Stomach (tissue), 4 donors: Measurements from ENCODE around the gene APBA1.

Experiments
- EP300 ChIP-seq: sonication (generic); formaldehyde crosslinking; IDR thresholded peaks from one replicate; pipeline ENCODE4 v1.6.1; 2017; ENCODE audit warnings: antibody characterized with exemption
- POLR2A ChIP-seq, 4 donors: fragments of 450-650 bp; IDR thresholded peaks; one replicate each; pipeline ENCODE4 v1.6.1; 2016; ENCODE audit warnings: antibody characterized with exemption in 4 of 4, control low read depth in 2 of 4, mild to moderate bottlenecking in 1 of 4, moderate library complexity in 1 of 4
- POLR2AphosphoS5 ChIP-seq, 3 donors: sonication (generic); formaldehyde crosslinking; IDR thresholded peaks; one replicate each; pipeline ENCODE4 v1.6.1; 2016; ENCODE audit warnings: antibody characterized with exemption in 3 of 3
- TF ChIP-seq, protein P1 (sequence below), 7 experiments: fragments of 450-650 bp in 4 of 7; fragments of 200-600 bp in 3 of 7; sonication (generic) in 3 of 7; IDR thresholded peaks; one replicate each; pipeline ENCODE4 v1.5.1; 2016 to 2019; ENCODE audit warnings: antibody characterized with exemption in 7 of 7, control low read depth in 2 of 7, mild to moderate bottlenecking in 1 of 7

DNA sequence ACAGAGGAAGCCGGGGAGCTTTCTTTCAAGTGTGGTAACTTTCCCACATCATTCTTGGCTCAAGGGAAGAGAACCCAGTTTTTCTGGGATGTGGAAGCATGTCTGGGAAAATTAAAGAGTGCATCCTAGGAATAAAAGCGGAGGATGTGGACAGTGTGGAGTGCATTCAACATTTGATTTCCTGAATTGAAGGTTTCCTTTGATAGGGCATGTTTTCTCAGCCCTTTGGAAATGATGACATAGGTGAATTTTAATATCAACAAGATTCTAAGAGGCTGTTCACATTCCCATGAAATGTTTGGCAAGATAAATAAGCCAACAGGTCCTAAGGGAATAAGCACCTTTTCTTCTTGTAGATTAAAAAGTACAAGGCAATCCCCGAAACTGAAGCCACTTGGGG is 283.6 kb downstream of the APBA1 start:
- TF ChIP-seq EP300, result no peak
- TF ChIP-seq, protein P1, sequence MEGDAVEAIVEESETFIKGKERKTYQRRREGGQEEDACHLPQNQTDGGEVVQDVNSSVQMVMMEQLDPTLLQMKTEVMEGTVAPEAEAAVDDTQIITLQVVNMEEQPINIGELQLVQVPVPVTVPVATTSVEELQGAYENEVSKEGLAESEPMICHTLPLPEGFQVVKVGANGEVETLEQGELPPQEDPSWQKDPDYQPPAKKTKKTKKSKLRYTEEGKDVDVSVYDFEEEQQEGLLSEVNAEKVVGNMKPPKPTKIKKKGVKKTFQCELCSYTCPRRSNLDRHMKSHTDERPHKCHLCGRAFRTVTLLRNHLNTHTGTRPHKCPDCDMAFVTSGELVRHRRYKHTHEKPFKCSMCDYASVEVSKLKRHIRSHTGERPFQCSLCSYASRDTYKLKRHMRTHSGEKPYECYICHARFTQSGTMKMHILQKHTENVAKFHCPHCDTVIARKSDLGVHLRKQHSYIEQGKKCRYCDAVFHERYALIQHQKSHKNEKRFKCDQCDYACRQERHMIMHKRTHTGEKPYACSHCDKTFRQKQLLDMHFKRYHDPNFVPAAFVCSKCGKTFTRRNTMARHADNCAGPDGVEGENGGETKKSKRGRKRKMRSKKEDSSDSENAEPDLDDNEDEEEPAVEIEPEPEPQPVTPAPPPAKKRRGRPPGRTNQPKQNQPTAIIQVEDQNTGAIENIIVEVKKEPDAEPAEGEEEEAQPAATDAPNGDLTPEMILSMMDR (IDR thresholded peaks at IDR 0.05), result no peak
- TF ChIP-seq POLR2A (IDR thresholded peaks at IDR 0.05), result no peak
- no peak for TF ChIP-seq POLR2AphosphoS5 (IDR thresholded peaks at IDR 0.05)
